Nephron (organoid): Measurements from ENCODE around the gene SEL1L.

Experiments used
- H3K27ac Mint-ChIP-seq, 3 experiments: 2 replicates each; pipeline ENCODE4 v1.8.0; 2020; ENCODE audit warnings: mixed read lengths in 3 of 3, mild to moderate bottlenecking in 2 of 3, moderate library complexity in 1 of 3
- H3K27me3 Mint-ChIP-seq: 2 replicates; pipeline ENCODE4 v1.8.0; 2021; ENCODE audit warnings: low read depth, mild to moderate bottlenecking, moderate library complexity, mixed read lengths
- H3K36me3 Mint-ChIP-seq: 2 replicates; pipeline ENCODE4 v1.8.0; 2020; ENCODE audit warnings: low read depth, mixed read lengths
- H3K4me1 Mint-ChIP-seq: 2 replicates; pipeline ENCODE4 v1.8.0; 2020; ENCODE audit warnings: mixed read lengths
- H3K4me3 Mint-ChIP-seq, 3 experiments: 2 replicates each; pipeline ENCODE4 v1.8.0; 2020; ENCODE audit warnings: mild to moderate bottlenecking in 3 of 3, mixed read lengths in 3 of 3, moderate library complexity in 2 of 3
- H3K9me3 Mint-ChIP-seq: 2 replicates; pipeline ENCODE4 v1.8.0; 2020; ENCODE audit warnings: mixed read lengths
- CTCF ChIP-seq, 3 experiments: fragments of 200-600 bp; sonication (generic); IDR thresholded peaks; one replicate each; pipeline ENCODE4 v1.5.0; 2021; ENCODE audit warnings: antibody characterized with exemption in 3 of 3; ENCODE audit not compliant: unreplicated experiment in 3 of 3

SEL1L gene

GRCh38 chr14:81449114-81449513 lies 84.5 kb downstream of the SEL1L start:
- peaks cover 6% of the 10 kb centered on the region for H3K9me3 Mint-ChIP-seq

GRCh38 chr14:81447021-81447764 lies 86.5 kb downstream of the SEL1L start:
- no peak overlapping the region for H3K27ac Mint-ChIP-seq
- peaks cover 34% of the 10 kb centered on the region for H3K27me3 Mint-ChIP-seq
- H3K4me3 Mint-ChIP-seq, result no peak overlapping the region
- H3K4me1 Mint-ChIP-seq, result peaks cover 28% of the 10 kb centered on the region
- no peak for TF ChIP-seq CTCF (IDR thresholded peaks at IDR 0.05; ENCODE audit: unreplicated experiment in 3 of 3)
- H3K9me3 Mint-ChIP-seq, result peaks cover 8% of the 10 kb centered on the region
- H3K36me3 Mint-ChIP-seq, result no peaks in the 10 kb centered on the region

More at GRCh38 chr14:81449114-81449513, 84.5 kb downstream of the SEL1L start:
- no peak for TF ChIP-seq CTCF (IDR thresholded peaks at IDR 0.05; ENCODE audit: unreplicated experiment in 3 of 3)
- H3K4me3 Mint-ChIP-seq, result peak overlapping the region in 1 of 3 experiments; percentile 55
- peak overlapping the region; percentile 34 to 87 (median 56) for H3K27ac Mint-ChIP-seq
- H3K4me1 Mint-ChIP-seq, result peaks cover 28% of the 10 kb centered on the region
- no peaks in the 10 kb centered on the region for H3K36me3 Mint-ChIP-seq
- H3K27me3 Mint-ChIP-seq, result peaks cover 33% of the 10 kb centered on the region

- Mint-ChIP-seq H3K27ac (no peak overlapping the region), H3K4me3 (no peak overlapping the region), H3K4me1 (peaks cover 28% of the 10 kb centered on the region), H3K36me3 (no peaks in the 10 kb centered on the region), H3K9me3 (peaks cover 8% of the 10 kb centered on the region), H3K27me3 (peaks cover 37% of the 10 kb centered on the region)
- TF ChIP-seq CTCF (IDR thresholded peaks at IDR 0.05; ENCODE audit: unreplicated experiment in 3 of 3), result no peak
Observed at GRCh38 chr14:81446279-81447007, 87.2 kb downstream of the SEL1L start.

- peaks cover 8% of the 10 kb centered on the region for H3K9me3 Mint-ChIP-seq
- no peak for TF ChIP-seq CTCF (IDR thresholded peaks at IDR 0.05; ENCODE audit: unreplicated experiment in 3 of 3)
- no peaks in the 10 kb centered on the region for H3K36me3 Mint-ChIP-seq
- no peak overlapping the region for H3K27ac Mint-ChIP-seq
- H3K4me3 Mint-ChIP-seq, result no peak overlapping the region
- no peaks in the 10 kb centered on the region for H3K4me1 Mint-ChIP-seq
- H3K27me3 Mint-ChIP-seq, result peaks cover 65% of the 10 kb centered on the region
Observed at GRCh38 chr14:81441626-81442134, 92.0 kb downstream of the SEL1L start.

GRCh38 chr14:81440041-81440440 lies 93.6 kb downstream of the SEL1L start:
- Mint-ChIP-seq H3K36me3 (no peaks in the 10 kb centered on the region), H3K9me3 (peaks cover 8% of the 10 kb centered on the region), H3K4me1 (peaks cover 5% of the 10 kb centered on the region), H3K4me3 (no peak overlapping the region), H3K27me3 (peaks cover 74% of the 10 kb centered on the region), H3K27ac (no peak overlapping the region)
- no peak for TF ChIP-seq CTCF (IDR thresholded peaks at IDR 0.05; ENCODE audit: unreplicated experiment in 3 of 3)
